Activated CD4-positive, alpha-beta T cell treated with anti-CD3 and anti-CD28 coated beads for 1 hour (primary cell): ENCODE data around the gene PSMD7.
A peak's percentile ranks its signal among the peaks of the same experiment; 100 is the strongest.

Experiments
- DNase-seq: peaks from one replicate; pipeline ENCODE4 v3.0.0-alpha.2; 2020

PSMD7 gene

DNA sequence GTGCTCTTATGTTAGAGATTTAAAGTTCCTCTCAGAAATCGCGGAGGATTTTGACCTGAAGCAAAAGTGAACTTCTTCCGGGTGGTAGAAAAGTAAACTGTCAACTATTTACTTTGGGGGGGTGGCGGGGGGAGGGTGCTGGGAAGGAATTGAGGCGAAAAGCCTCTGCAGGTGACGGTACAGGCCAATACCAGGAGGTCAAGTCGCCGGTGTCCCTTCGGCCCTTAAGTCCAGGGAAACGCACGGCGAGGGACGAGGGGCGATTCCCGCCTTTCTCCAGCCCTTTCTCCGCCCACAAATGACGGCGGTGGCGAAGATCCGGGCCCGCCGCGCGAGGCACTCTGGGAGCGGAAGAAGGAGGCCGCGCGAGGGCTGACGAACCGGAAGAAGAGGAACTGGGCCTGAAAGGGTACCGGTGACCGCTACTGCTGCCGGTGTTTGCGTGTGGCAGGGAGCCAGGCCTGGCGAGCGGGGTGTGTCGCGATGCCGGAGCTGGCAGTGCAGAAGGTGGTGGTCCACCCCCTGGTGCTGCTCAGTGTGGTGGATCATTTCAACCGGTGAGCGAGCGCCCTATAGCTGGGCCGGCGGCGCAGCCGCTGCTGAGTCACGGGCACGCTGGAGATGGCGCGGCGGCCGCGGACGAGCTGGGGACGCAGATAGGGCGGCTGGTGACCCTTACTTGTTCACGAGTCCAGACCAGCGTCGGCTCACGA is at the start of gene PSMD7:
Gene PSMD7, plus strand, starts transcription at position 383 of the 713 bp plus-strand sequence. Its CDS starts 101 bp downstream, at position 484.
- DNase-seq, result peak; percentile 79

DNA sequence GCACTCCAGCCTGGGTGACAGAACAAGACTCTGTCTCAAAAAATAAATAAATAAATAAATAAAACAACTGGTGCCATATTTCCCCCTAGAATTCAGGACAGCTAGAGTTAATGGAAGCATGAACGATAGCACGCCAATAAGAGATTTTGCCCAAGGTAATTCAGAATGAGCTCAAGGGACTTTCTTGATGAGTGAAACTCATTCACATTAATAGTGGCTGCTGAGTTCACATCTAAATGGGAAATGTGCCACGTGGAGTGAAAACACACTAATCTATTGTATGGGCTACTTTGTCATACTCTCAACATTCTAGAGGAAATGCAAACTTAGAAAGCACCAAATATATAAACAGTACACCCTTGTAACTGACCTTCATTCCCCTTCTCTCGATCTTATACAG is 47.4 kb upstream of the PSMD7 start:
- no peak for DNase-seq

DNA sequence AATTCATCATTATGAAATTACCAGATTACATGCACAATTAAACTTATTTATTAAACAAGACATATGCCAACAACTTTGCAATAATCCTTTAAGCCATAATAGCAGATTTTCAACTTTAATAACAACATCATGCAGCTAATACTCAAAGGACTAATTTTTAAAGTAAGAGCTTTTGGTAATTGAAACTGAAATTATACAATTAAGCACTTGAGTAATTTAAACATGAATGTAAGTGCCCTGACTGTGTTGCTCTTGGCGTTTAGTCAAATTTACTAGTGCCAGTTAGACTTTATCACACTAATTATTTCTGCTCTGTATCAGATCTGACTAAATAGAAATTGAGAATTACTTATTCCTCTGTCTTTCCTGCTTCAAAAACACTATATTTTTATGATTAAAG is 46.8 kb upstream of the PSMD7 start:
- no peak for DNase-seq

DNA sequence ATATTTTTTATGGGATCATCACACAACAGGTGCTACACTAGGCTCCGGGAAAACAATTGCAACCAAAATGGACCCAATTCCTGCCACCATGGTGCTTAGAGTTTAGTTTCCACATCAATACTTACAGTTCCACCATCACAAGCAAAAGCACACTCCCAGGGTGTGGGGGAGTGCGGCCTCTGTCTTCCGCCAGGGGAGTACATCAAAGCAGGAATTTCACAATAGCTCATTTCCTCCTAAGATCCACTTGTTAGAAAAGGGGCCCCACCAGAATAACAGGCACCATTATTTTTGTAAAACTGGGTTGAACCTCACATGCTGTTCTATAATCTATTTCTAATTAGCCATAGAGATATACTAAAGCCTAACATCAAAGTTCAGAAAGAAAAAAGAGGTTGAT is 44.3 kb upstream of the PSMD7 start:
- DNase-seq, result no peak

DNA sequence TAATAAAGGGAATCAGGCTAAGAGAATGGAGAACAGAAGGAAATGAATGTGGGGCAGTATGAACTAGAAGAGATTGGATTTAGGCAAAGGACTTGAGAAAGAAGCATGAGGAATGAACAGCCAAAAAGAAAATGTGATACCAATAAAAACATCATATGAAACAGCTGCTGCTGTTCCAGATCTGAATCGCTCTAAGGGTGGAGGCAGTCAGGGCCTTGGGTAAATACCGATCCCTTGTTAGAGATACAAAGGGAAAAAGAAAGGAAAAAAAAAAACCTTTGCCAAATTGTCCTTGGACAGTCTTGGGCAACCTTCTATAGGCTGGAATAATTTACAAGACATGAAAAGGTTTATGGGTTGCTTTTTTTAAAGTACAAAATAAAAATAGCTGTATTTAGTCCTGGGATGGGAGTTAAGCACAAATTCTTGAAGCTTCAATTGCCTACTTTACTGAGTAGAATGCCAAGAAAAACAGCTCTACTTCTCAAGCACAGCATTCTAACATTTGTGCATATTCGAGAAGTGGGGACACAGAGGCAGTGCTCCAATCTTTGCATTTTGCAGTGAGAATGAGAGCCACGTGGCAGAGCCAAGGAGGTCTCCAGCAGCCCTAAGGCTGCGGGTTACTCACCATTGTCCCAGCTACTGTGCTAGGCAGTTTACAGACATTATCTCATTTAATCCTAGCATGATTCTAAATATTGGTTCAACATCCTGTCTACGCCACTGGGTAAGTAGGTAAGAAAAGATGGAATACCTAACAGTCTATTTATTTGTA is 43.3 kb upstream of the PSMD7 start:
- no peak for DNase-seq

DNA sequence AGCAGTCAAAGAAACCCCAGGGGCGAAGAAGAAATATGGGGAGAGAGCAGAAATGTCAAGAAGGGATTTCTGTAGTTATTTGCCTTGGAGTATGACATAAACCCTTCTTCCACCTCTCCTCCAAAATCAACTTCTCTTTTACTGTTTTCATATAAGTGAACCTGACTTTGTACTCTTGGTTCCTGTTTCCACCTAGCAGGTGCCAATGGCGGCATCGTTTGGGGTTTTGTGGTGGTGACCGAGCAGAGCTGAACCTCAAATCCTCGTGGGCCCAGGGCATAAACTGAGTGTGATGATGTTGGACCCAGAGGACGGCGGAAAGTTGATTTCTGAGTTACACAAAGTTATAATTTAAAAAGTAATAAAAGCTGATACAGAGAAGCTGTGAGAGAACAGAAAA is 39.6 kb upstream of the PSMD7 start:
- DNase-seq, result no peak

DNA sequence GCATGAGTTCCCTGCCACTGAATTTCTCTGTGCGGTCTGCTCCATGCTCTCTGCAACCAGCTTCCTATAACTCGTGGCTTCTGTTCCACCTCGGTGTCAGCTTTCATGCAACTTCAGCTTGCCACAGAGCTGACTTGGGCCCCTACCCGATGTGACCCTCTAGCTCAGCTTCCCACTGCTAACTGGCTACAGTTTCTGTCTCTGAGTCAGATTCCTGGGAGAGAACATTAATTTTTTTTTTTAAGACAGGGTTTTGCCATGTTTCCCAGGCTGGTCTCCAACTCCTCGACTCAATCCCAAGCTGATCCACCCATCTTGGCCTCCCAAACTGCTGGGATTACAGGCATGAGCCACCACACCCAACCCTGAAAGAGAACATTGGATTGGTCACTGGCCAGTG is 35.5 kb upstream of the PSMD7 start:
- DNase-seq, result no peak

DNA sequence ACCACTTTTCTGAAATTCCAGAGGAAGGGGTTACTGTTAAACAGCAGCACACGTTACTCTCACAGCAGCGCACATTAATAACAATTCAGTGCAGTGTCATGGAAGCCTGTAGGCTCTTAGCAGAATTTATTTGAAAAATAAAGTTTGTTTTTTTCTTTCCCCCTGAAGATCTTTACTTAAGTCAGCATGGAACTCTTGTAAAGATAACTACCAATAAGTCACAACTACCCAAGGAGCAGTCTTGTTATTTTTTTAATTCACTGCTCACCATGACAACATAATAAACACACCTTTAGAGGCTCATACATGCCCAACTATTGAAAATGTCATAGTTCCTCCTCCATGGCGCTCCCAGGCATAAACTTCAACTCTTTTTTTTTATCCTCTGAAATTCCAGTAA is 31.8 kb upstream of the PSMD7 start:
- no peak for DNase-seq

DNA sequence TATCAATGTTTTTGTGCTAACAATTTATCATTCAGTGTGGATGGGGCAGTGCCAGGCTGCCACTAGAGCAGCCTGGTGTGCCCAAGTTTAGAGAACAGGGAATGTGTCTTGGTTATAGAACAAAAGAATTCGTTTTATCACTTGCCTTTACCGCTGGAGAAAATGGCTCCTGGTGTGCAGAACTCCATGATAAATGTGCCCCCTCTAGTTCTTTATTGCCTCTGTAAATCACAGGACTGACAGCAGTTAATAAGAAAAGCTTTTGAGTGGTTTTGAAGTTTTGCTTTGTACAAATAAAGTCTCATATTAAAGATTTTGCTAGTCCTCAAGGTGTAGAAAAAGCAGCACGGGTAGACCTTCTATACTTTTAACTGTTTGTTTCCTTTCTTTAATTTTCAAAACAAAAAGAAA is 28.2 kb upstream of the PSMD7 start:
- DNase-seq, result no peak

DNA sequence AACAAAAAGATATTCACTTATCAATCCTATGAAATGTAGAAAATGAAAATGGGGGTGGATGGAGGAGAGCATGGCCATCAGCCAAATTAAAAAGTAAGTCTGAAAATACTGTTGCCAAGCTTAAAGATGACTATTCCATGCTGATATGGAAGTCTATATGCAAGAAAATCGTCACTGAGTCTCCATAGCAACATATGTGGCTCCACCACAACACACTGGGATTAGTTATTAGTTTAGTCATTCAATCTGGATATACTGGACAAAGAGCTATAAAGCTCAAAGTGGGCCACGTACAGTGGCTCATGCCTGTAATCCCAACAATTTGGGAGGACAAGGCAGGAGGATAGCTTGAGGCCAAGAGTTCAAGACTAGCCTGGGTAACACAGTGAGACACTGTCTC is 24.7 kb upstream of the PSMD7 start:
- DNase-seq, result no peak

DNA sequence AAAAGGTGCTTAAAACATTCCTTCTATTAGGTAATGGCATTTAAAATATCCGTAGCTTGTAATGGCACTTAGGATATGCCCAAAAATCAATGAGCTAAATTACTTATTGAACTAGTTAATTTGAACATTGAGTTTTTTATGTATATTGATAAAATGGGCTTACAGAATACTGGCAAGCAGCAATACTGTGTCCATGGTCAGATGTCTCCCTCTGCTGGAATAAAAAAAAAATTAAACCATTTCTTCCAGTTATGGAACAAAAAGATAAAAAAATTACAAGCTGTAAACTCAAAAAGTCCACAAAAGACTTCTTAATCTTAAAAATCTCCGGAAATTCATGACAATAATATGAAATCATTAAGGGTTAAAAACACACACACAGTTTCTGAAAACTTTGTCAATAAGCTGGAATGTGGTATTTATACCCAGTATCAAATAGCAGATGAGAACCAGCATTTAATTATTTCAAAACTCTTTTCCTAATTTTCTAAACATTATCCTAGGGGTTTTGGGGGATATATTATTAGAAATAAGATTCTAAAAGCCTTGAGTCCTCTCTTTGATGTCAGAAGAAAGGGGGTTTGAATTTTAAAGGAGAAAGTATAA is 21.5 kb upstream of the PSMD7 start:
- no peak for DNase-seq

DNA sequence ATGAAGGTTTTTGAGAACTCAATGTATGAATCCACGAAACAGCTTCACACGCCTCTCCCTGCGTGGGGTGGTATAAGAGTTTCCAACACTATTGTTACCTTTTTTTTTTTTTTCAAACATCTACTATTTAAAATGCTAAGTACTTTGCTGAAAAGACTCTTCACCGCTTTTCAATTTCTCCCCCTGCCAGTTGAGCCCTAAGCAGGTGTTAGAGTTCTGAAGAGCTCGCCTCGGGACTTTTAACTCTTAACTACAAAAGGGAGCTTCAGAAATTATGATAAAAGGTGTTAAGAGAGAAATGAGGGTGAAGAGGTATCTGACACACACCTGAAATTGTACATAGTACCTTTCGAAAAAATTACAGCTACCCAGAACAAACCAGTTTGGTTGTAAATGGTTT is 20.9 kb upstream of the PSMD7 start:
- no peak for DNase-seq

DNA sequence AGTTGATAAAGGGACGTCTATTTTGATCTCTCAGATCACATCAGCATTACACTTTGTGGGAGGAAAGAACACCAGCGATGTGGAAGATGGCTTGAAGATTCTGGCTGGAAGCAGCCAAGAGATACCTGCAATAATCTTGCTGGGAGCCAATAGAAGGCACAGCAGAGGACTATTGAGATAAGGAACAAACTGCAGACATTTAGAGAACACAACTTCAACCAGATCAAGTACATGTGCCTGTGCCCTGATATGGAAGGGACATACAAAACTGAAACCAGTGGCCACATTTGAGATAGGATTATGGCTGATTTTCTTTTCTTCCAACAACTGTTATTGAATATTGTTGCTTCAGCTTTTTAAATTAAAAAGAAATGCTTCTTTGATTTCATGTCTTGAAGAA is 18.6 kb upstream of the PSMD7 start:
- no peak for DNase-seq

DNA sequence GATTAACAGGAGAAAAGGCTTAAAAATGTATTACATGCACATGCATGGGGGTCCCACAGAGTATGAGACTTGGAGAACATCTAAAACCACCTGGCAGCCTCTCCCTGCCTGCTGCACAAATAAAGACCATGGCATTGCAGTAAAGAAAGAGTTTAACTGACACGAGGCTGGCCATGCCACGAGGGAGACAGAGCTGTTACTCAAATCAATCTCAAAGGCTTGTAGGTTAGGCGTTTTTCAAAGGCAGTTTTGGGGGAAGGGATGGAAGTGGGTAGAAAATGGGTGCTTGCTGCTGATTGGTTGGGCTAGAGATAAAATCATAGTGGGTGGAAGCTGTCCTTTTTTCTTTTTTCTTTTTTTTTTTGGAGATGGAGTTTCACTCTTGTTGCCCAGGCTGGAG is 17.3 kb upstream of the PSMD7 start:
- no peak for DNase-seq

DNA sequence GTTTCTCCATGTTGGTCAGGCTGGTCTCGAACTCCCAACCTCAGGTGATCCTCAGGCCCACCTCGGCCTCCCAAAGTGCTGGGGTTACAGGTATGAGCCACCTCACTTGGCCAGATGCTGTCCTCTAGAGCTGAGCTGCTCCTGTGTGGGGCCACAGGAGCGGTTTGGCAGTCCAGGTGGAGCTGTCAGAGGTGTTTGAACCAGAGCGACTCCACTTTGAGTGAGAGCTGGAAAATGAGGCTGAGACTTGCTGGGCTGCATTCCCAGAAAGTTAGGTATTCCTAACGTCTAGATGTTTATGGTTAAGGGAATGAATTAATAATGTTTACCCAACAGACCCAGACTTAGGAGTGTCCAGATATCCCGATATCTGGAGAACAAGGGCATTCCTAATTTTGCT is 16.8 kb upstream of the PSMD7 start:
- no peak for DNase-seq

DNA sequence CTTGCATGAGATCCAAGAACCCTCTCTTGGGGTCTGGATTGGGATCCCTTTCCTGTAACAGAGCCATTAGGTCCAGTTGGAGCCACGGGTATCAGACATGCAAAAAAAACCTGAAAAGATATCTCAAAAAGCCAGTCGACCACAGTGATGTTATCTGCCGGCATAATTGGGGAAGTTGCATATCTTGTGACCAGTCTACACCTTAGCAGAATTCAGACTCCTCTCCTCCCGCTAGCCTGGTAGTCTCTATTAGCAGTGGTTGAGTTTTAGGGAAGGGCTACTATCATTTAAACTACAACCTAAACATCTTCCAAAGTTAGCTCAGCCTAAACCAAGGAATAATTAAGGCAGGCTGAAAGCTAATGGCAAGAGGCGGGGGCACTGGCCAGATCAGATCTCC is 16.2 kb upstream of the PSMD7 start:
- DNase-seq, result no peak

DNA sequence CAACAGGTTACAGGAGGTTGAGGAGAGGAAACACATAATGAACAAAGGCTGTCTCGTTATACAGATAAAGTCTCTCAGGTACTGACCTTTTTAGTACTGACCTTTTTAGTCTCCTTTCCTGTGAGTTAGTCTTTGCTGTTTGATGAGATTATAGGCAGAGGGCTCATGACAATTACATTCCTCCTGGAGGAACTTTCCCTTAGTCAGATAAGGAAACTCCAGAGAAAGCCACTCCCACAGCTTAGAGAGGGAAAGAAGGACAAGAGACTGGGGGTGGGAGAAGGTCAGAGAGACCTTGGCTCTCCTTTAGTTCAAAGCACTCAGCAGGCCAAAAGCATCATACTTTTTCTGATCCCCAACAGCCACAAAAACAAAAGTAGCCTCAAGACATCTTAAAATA is 15.3 kb upstream of the PSMD7 start:
- no peak for DNase-seq

DNA sequence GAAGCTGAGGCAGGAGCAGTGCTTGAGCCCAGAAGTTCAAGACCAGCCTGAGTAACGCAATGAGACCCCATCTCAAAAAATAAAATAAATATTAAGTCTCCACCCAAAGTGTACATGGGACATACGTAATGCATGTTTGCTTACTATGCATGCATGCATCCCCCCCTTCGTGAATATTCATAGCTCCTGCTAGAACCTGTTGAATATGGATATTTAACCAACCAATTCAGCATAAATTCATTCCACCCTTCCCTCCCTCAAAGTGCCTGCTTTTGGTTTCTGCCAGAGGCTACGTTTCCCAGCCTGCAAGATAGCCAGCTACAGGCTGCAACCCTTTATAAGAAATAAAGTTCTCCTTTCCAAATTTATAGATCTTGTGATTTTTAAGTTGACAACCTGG is 12.9 kb upstream of the PSMD7 start:
- no peak for DNase-seq

DNA sequence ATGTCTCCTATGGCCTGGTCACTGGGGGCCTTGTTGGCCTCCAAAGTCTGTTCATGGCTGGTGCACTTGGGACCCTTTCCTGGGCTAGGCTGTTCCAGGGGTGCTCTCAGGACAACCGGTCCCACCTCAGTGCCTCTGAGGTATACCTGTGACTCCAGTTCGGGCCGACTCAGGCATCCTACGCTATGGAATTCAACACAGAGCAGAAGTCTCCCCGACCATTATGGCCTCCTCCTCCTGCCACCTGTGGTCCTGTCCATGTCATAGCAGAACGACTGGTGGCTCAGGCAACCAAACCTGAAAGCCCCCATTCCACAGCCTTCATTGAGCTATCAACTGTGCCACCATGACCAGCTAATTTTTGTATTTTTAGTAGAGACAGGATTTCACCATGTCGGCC is 8.5 kb upstream of the PSMD7 start:
- no peak for DNase-seq

DNA sequence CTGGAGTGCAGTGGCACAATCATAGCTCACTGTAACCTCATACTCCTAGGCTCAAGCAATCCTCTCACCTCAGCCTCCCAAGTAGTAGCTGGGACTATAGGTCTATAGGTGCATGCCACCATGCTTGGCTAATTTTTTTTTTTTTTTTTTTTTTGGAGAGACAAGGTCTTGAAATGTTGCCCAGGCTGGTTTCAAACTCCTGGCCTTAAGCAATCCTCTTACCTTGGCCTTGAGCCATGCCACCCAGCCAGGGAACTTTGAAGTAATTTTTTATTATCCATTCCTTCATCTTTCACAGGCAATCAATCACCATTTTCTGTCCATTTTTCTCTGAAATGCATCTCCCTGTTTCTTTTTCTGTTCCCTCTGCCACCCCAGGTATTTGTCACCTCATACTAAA is 6.3 kb upstream of the PSMD7 start:
- DNase-seq, result no peak

DNA sequence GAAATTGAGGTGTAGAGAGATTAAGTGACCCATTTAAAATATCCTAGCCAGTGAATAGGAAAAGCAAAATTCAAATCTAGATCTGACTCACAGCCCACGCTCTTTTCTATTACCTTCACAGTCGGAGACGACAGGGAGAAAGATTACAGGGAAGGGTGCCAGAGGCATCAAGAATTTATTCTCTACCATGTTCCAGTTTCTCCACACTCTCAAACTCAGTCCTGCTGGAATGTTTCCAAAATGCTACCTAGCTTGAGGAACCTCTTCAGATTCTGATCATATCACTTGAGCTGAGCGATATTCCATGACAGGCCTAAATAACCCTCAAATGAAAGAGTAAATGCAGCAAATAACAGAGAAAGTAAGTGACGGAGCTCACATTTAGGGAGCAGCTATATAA is 5.4 kb upstream of the PSMD7 start:
- DNase-seq, result no peak

DNA sequence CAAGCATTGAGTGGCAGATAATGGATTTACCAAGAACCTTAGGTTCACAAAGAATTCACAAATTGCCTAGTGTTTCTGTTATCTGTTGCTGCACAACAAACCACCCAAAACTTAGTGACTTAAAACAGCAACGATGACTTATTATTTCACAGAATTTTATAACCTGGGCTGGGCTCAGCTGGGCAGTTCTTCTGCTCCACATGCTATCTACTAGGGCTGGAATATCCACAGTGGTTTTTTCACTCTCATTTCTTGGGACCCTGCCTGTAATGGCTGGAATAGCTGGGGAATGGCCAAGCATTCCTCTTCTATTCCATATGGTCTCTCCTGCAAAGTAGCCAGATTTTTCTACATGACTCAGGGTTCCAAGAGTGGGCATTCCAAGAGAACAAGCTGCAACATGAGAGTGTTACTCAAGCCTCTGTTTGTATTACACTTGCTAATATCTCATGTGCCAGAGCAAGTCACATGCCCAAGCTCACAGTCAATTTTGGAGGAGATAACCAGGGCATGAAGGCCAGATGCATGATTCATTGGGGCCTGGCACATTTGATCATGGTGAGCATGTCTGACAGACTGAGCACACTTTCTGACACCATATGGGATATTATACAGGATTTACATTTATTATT is 4.9 kb upstream of the PSMD7 start:
- DNase-seq, result no peak

DNA sequence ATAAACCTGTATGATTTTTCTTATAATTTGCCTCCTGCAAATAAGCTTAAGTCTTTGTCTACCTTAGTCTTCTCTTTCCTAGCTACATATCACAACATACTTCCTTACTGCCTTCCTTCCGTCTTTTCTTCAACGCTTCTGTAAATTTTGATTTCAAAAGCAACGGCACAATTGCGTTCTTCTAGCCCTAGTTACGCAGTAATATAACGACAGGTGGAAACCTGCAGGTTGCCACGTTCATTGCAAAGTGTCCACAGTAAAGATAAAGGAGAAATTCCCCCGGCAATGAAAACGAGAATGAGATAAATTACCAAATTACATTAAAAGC is 546 bp upstream of the PSMD7 start:
- no peak for DNase-seq

DNA sequence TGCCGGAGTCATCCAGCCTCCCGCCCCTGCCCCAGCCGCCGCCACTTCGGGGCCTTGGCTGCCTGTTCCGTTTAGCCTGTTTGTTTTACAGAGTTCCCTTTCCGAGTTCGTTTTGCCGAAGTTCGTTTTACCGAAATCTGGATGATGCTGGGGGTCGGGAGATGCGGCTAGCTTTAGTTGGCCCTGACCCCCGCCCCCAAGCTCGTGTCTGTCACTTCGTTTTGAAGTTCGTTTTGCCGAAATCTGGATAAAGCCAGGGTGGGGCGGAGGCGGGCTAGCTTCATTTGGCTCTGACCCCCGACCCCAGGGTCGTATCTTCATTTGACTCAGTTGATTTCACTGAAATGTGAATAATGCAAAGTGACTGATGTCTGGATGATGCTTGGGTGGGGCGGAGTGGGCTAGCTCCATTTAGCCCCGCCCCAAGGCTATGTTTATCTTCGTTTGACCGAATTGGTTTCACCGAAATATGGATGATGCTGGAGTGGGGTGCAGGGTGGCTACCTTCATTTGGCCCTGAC is 591 bp downstream of the PSMD7 start:
- no peak for DNase-seq
